Heart left ventricle (tissue), 16 donors: ENCODE results near the gene CCT5. TPM values are rescaled to one million over a fixed set of nuclear protein-coding genes. Genes with fewer than 3 reads are reported as not detected.

Experiments
- ATAC-seq, 4 donors: fragments of 200-7000 bp; cut with Tn5 transposase; one replicate each; pipeline ENCODE4 v1.9.1; 2020 to 2022; ENCODE audit warnings: moderate library complexity in 4 of 4, mild to moderate bottlenecking in 3 of 4, moderate number of reproducible peaks in 1 of 4
- DNase-seq, 5 donors: peaks; one replicate each; pipeline ENCODE4 v3.0.0-alpha.2; 2020
- H3K27ac ChIP-seq, 12 donors: fragments of 200-600 bp; sonication (generic) in 4 of 12; one replicate each; pipeline versions ENCODE4 v1.5.0 to v1.8.0; 2016 to 2022; ENCODE audit warnings: mild to moderate bottlenecking in 2 of 12
- H3K27me3 ChIP-seq, 9 donors: fragments of 200-600 bp; sonication (generic) in 2 of 9; one replicate each; pipeline versions ENCODE4 v1.5.1 to v1.8.0; 2016 to 2022; ENCODE audit warnings: mild to moderate bottlenecking in 3 of 9
- H3K36me3 ChIP-seq, 9 donors: fragments of 200-600 bp; sonication (generic) in 2 of 9; one replicate each; pipeline versions ENCODE4 v1.5.0 to v1.8.0; 2018 to 2022; ENCODE audit warnings: mild to moderate bottlenecking in 2 of 9
- H3K4me1 ChIP-seq, 12 donors: fragments of 200-600 bp; sonication (generic) in 4 of 12; one replicate each; pipeline versions ENCODE4 v1.5.0 to v1.8.0; 2016 to 2022; ENCODE audit warnings: mild to moderate bottlenecking in 3 of 12
- H3K4me3 ChIP-seq, 12 donors: fragments of 200-600 bp; sonication (generic) in 4 of 12; one replicate each; pipeline versions ENCODE4 v1.5.0 to v1.8.0; 2017 to 2022; ENCODE audit warnings: mild to moderate bottlenecking in 9 of 12, moderate library complexity in 4 of 12
- H3K9me3 ChIP-seq, 12 donors: fragments of 200-600 bp; sonication (generic) in 4 of 12; one replicate each; pipeline versions ENCODE4 v1.5.0 to v1.8.0; 2016 to 2022; ENCODE audit warnings: mild to moderate bottlenecking in 1 of 12
- CTCF ChIP-seq, 12 donors: fragments of 200-600 bp; sonication (generic) in 4 of 12; IDR thresholded peaks; one replicate each; pipeline versions ENCODE4 v1.5.0 to v1.8.0; 2018 to 2022; ENCODE audit warnings: antibody characterized with exemption in 12 of 12, mild to moderate bottlenecking in 5 of 12
- POLR2A ChIP-seq, 2 donors: fragments of 450-650 bp; IDR thresholded peaks; one replicate each; pipeline ENCODE4 v1.6.1; 2017; ENCODE audit warnings: antibody characterized with exemption in 2 of 2, mild to moderate bottlenecking in 2 of 2, moderate library complexity in 2 of 2
- WGBS, 4 donors: extraction: QIAGEN DNeasy Blood & Tissue Kit in 2 of 4; methylation state at CpG; one replicate each; pipeline versions ENCODE4 v1.1.5 to v1.1.7; 2013 to 2018; 5-methylcytosine and 5-hydroxymethylcytosine counted together
- intact Hi-C, 10 donors: fragments of 100-400 bp; cut with DNase I; formaldehyde crosslinking; loops; one replicate each; pipeline versions ENCODE4 v1.11.1 to v1.14.2; 2022
- polyA plus RNA-seq, 2 donors: library from polyadenylated mRNA; stranded (reverse); fragments of 200-250 nt; gene quantifications; one replicate each; pipeline ENCODE4 v1.2.3, GENCODE V29; 2013
- total RNA-seq, 9 donors: library from RNA; depleted of rRNA in 2 of 9; stranded (reverse); fragments of >200 nt in 2 of 9; fragmentation: NEBNext Ultra II Directional in 3 of 9; extraction: Animal tissue kit (Norgen Biotek cat#: 25700) in 3 of 9; gene quantifications; one replicate each; pipeline versions ENCODE4 v1.1.0 to v1.2.4, GENCODE V29; 2016 to 2023
- donor health status: ischemic (EF 13 %, LVEDD 7.1; RV severe dilation, severe dysfunction).
- donor health status: healthy with polysubstance abuse.
- donor health status: DM: no; HTN: yes; CAD: no.
- donor health status: DM: no; HTN: no; CAD: no.
- donor health status: ischemic (EF 25% LVEDD 6.9; RV normal size, moderate dysfunction).
- donor health status: ischemic (EF 25% LVEDD 5.7; RV mildly dilated, moderate dysfunction).
- donor health status: healthy.
- donor health status: DM: yes; HTN: yes; CAD: no.
- donor health status: ischemic (EF 35%, LVEDD 5.7; RV mildly dilated, moderate dysfunction).
- donor health status: nonischemic (EF 11% LVEDD 7.7; RV severe dilation, severe dysfunction).
- donor health status: DM: yes; HTN: yes; CAD: no.
- donor health status: PGD.
- donor health status: ischemic (EF 29% LVEDD 5.4; RV normal size, mild dysfunction).
- donor health status: nonischemic (EF 23%, LVEDD 6.1; RV moderate dilation, normal function).

Gene CCT5
- total and polyA plus RNA-seq, 11 donors: 73.1 to 318 (median 108) TPM

- no peak for TF ChIP-seq CTCF (IDR thresholded peaks at IDR 0.05)
- TF ChIP-seq POLR2A (IDR thresholded peaks at IDR 0.05): no peak
- WGBS, 4 donors: 93 to 100% (median 97%) methylated on average over 1 of the region's 1 CpG
- H3K4me3 ChIP-seq: no peak overlapping the region
- DNase-seq (no peak), ATAC-seq (no peak)
- H3K9me3 ChIP-seq: no peaks in the 10 kb centered on the region
- no peaks in the 10 kb centered on the region for H3K27me3 ChIP-seq
- no peak overlapping the region for H3K27ac ChIP-seq
- intact Hi-C loops: no loop called here
- no peaks in the 10 kb centered on the region for H3K36me3 ChIP-seq
- H3K4me1 ChIP-seq: no peaks in the 10 kb centered on the region
Observed at GRCh38 chr5:10209004-10209403, 41.1 kb upstream of the CCT5 start.

DNA sequence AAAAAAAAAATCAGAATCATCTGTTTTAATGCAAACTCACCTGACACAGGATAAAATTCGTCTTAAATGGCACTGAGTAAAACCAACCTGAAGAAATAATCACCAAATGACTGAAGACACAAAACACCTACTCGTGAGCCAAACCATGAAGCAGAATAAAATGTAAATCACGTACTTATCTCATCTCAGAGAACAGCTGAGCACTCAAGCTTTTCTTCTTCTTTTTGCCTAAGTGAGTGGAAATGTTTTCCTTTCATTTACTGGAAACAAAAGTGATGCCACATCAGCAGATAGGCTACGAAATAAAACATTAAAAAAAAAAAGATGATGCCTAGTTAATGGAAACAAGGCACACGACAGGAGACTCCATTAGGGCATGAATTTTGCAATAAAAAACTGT lies 36.8 kb upstream of the CCT5 start:
- Histone ChIP-seq H3K9me3 (no peaks in the 10 kb centered on the region), H3K4me1 (no peaks in the 10 kb centered on the region), H3K36me3 (no peaks in the 10 kb centered on the region), H3K27ac (no peak overlapping the region), H3K4me3 (no peak overlapping the region), H3K27me3 (no peaks in the 10 kb centered on the region)
- intact Hi-C loops: no loop called here
- ATAC-seq: no peak
- DNase-seq: no peak
- TF ChIP-seq POLR2A (IDR thresholded peaks at IDR 0.05): no peak
- no peak for TF ChIP-seq CTCF (IDR thresholded peaks at IDR 0.05)
- 81 to 91% (median 87%) methylated on average over 5 of the region's 5 CpGs for WGBS, 4 donors

DNA sequence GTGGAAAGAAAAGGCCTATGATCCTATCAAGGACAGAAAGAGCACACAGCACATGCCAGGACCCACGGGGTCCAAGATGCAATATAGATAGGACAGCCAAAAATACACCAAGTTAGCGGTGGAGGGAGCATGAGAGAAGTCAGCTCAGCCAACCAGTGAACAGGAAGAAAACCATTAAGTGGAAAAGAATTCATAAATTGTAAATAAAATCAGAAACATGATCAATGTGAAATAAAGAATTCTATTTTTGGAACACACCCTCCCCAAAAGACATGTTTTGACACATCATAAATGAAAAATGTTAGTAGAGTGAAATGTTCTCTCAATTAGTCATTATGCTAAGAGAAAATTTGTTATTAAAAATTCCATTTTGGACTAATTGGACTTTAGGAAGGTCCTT lies 36.0 kb upstream of the CCT5 start:
- TF ChIP-seq CTCF (IDR thresholded peaks at IDR 0.05): no peak
- no peak for TF ChIP-seq POLR2A (IDR thresholded peaks at IDR 0.05)
- Histone ChIP-seq H3K4me1 (no peaks in the 10 kb centered on the region), H3K9me3 (no peaks in the 10 kb centered on the region), H3K4me3 (no peak overlapping the region), H3K36me3 (no peaks in the 10 kb centered on the region), H3K27me3 (no peaks in the 10 kb centered on the region), H3K27ac (no peak overlapping the region)
- 67 to 73% (median 70%) methylated on average over 2 of the region's 2 CpGs for WGBS, 4 donors
- ATAC-seq: no peak
- intact Hi-C loops: no loop called here
- no peak for DNase-seq

DNA sequence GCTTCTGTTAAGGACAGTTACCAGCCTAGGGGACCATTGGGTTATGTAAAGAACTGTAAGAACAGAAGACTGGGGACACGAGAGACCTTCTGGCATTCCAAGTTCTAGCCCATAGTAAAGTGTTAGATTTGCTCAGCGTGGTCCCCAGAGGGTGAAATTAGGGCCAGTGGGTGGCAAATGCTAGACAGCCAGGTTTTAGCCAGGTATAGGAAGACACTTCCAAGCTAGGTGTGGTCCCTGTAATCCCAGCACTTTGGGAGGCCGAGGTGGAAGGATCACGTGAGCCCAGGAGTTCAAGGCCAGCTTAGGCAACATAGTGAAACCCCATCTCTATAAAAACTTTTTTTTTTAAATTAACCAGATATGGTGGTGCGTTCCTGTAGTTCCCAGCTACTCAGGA lies 34.7 kb upstream of the CCT5 start:
- H3K9me3 ChIP-seq: no peaks in the 10 kb centered on the region
- H3K36me3 ChIP-seq: no peaks in the 10 kb centered on the region
- DNase-seq: no peak
- 82 to 91% (median 86%) methylated on average over 5 of the region's 5 CpGs for WGBS, 4 donors
- H3K27me3 ChIP-seq: no peaks in the 10 kb centered on the region
- H3K27ac ChIP-seq: no peak overlapping the region
- no peak for TF ChIP-seq CTCF (IDR thresholded peaks at IDR 0.05)
- TF ChIP-seq POLR2A (IDR thresholded peaks at IDR 0.05): no peak
- intact Hi-C loops: no loop called here
- ATAC-seq: no peak
- H3K4me3 ChIP-seq: no peak overlapping the region
- no peaks in the 10 kb centered on the region for H3K4me1 ChIP-seq
